Stimulated activated effector memory CD8-positive, alpha-beta T cell treated with anti-CD3 and anti-CD28 coated beads, Interleukin-12 subunit alpha, Interleukin-12 subunit beta, amount 100 ng/mL, for 72 hours (primary cell): ENCODE data around the gene ABRAXAS1.
"Not testable (repeated sequence)": the region's sequence is repeated elsewhere in the genome, so short reads cannot be mapped to it uniquely, and the experiment has no call there.

Source experiments
- ATAC-seq: fragments of 150-1000 bp; cut with Tn5 transposase; 2 replicates; pipeline ENCODE4 v1.10.0; 2021
- DNase-seq, 2 donors: peaks; one replicate each; pipeline ENCODE4 v3.0.0; 2021 to 2022; ENCODE audit warnings: low spot score in 2 of 2
- H3K27ac Mint-ChIP-seq: one replicate; pipeline ENCODE4 v1.8.0; 2022; ENCODE audit warnings: mild to moderate bottlenecking, mixed read lengths
- H3K36me3 Mint-ChIP-seq: one replicate; pipeline ENCODE4 v1.8.0; 2022; ENCODE audit warnings: mild to moderate bottlenecking, mixed read lengths
- H3K4me1 Mint-ChIP-seq: one replicate; pipeline ENCODE4 v1.8.0; 2022; ENCODE audit warnings: mixed read lengths
- H3K4me3 Mint-ChIP-seq: one replicate; pipeline ENCODE4 v1.8.0; 2022; ENCODE audit warnings: mild to moderate bottlenecking, mixed read lengths
- H3K9me3 Mint-ChIP-seq: one replicate; pipeline ENCODE4 v1.8.0; 2022; ENCODE audit warnings: mixed read lengths

Gene ABRAXAS1

GRCh38 chr4:83484500-83485461 is at the start of gene ABRAXAS1:
Gene ABRAXAS1 (minus strand): TSS chr4:83485100. CDS start chr4:83485072, 28 bp downstream.
- H3K4me3 Mint-ChIP-seq, result peak within 1 kb of the TSS; percentile 99
- ATAC-seq, result peak; percentile 95
- no peaks in the 10 kb centered on the region for H3K9me3 Mint-ChIP-seq
- H3K4me1 Mint-ChIP-seq, result peaks cover 18% of the 10 kb centered on the region
- peak; percentile 90 to 94 for DNase-seq
- peaks cover 13% of the 10 kb centered on the region for H3K36me3 Mint-ChIP-seq
- peak within 1 kb of the TSS; percentile 93 for H3K27ac Mint-ChIP-seq

GRCh38 chr4:83527671-83528070 is 42.8 kb upstream of the ABRAXAS1 start:
- DNase-seq (no peak), ATAC-seq (no peak)
- no peak overlapping the region for H3K4me3 Mint-ChIP-seq
- H3K9me3 Mint-ChIP-seq, result no peaks in the 10 kb centered on the region
- no peaks in the 10 kb centered on the region for H3K4me1 Mint-ChIP-seq
- H3K27ac Mint-ChIP-seq, result no peak overlapping the region
- no peaks in the 10 kb centered on the region for H3K36me3 Mint-ChIP-seq

GRCh38 chr4:83522239-83522638 is 37.3 kb upstream of the ABRAXAS1 start:
- no peak overlapping the region for H3K4me3 Mint-ChIP-seq
- DNase-seq (no peak), ATAC-seq (no peak)
- no peak overlapping the region for H3K27ac Mint-ChIP-seq
- no peaks in the 10 kb centered on the region for H3K9me3 Mint-ChIP-seq
- no peaks in the 10 kb centered on the region for H3K36me3 Mint-ChIP-seq
- no peaks in the 10 kb centered on the region for H3K4me1 Mint-ChIP-seq

GRCh38 chr4:83516042-83516772 is 31.3 kb upstream of the ABRAXAS1 start:
- no peak overlapping the region for H3K4me3 Mint-ChIP-seq
- H3K4me1 Mint-ChIP-seq, result no peaks in the 10 kb centered on the region
- DNase-seq (no peak), ATAC-seq (peak; percentile 44)
- no peak overlapping the region for H3K27ac Mint-ChIP-seq
- H3K36me3 Mint-ChIP-seq, result no peaks in the 10 kb centered on the region
- H3K9me3 Mint-ChIP-seq, result no peaks in the 10 kb centered on the region

GRCh38 chr4:83510442-83510841 is 25.5 kb upstream of the ABRAXAS1 start:
- Mint-ChIP-seq H3K4me3 (no peak overlapping the region), H3K27ac (no peak overlapping the region), H3K36me3 (no peaks in the 10 kb centered on the region), H3K4me1 (peaks cover 8% of the 10 kb centered on the region), H3K9me3 (no peaks in the 10 kb centered on the region)
- DNase-seq, result no peak
- no peak for ATAC-seq

GRCh38 chr4:83509156-83509585 is 24.3 kb upstream of the ABRAXAS1 start:
- H3K27ac Mint-ChIP-seq, result peak overlapping the region; percentile 55
- not testable (repeated sequence) for H3K9me3 Mint-ChIP-seq
- peak; percentile 69 for ATAC-seq

GRCh38 chr4:83504996-83505395 is 20.1 kb upstream of the ABRAXAS1 start:
- H3K27ac Mint-ChIP-seq, result no peak overlapping the region
- H3K36me3 Mint-ChIP-seq, result no peaks in the 10 kb centered on the region
- no peak overlapping the region for H3K4me3 Mint-ChIP-seq
- peaks cover 14% of the 10 kb centered on the region for H3K4me1 Mint-ChIP-seq
- no peak for ATAC-seq
- H3K9me3 Mint-ChIP-seq, result no peaks in the 10 kb centered on the region
- no peak for DNase-seq

More at GRCh38 chr4:83509156-83509585, 24.3 kb upstream of the ABRAXAS1 start:
- DNase-seq, result peak; percentile 48 to 79
- H3K4me3 Mint-ChIP-seq, H3K36me3 Mint-ChIP-seq: not testable (repeated sequence)
- peaks cover 14% of the 10 kb centered on the region for H3K4me1 Mint-ChIP-seq

GRCh38 chr4:83504503-83504902 is 19.6 kb upstream of the ABRAXAS1 start:
- Mint-ChIP-seq H3K9me3 (no peaks in the 10 kb centered on the region), H3K36me3 (no peaks in the 10 kb centered on the region), H3K4me3 (no peak overlapping the region), H3K4me1 (peaks cover 13% of the 10 kb centered on the region), H3K27ac (no peak overlapping the region)
- DNase-seq (no peak), ATAC-seq (no peak)

- Mint-ChIP-seq H3K36me3 (no peaks in the 10 kb centered on the region), H3K9me3 (no peaks in the 10 kb centered on the region), H3K4me1 (peaks cover 8% of the 10 kb centered on the region), H3K27ac (no peak overlapping the region), H3K4me3 (no peak overlapping the region)
- DNase-seq (no peak), ATAC-seq (no peak)
Observed at GRCh38 chr4:83503974-83504373, 19.1 kb upstream of the ABRAXAS1 start.

GRCh38 chr4:83501671-83502070 is 16.8 kb upstream of the ABRAXAS1 start:
- H3K27ac Mint-ChIP-seq, H3K36me3 Mint-ChIP-seq, ATAC-seq, H3K9me3 Mint-ChIP-seq, H3K4me3 Mint-ChIP-seq, H3K4me1 Mint-ChIP-seq, DNase-seq: not testable (repeated sequence)

- Mint-ChIP-seq H3K27ac (peak overlapping the region; percentile 38), H3K4me1 (no peaks in the 10 kb centered on the region), H3K36me3 (no peaks in the 10 kb centered on the region), H3K9me3 (no peaks in the 10 kb centered on the region), H3K4me3 (no peak overlapping the region)
- DNase-seq (no peak), ATAC-seq (no peak)
Observed at GRCh38 chr4:83498187-83498586, 13.3 kb upstream of the ABRAXAS1 start.

GRCh38 chr4:83496085-83496917 is 11.4 kb upstream of the ABRAXAS1 start:
- not testable (repeated sequence) for H3K9me3 Mint-ChIP-seq, ATAC-seq, H3K36me3 Mint-ChIP-seq, H3K27ac Mint-ChIP-seq, H3K4me3 Mint-ChIP-seq, DNase-seq, H3K4me1 Mint-ChIP-seq

GRCh38 chr4:83490876-83491450 is 6.1 kb upstream of the ABRAXAS1 start:
- Mint-ChIP-seq H3K4me3 (no peak overlapping the region), H3K27ac (no peak overlapping the region), H3K4me1 (no peaks in the 10 kb centered on the region), H3K9me3 (no peaks in the 10 kb centered on the region), H3K36me3 (no peaks in the 10 kb centered on the region)
- DNase-seq, result no peak
- no peak for ATAC-seq

- Mint-ChIP-seq H3K4me1 (peaks cover 6% of the 10 kb centered on the region), H3K36me3 (no peaks in the 10 kb centered on the region), H3K27ac (no peak overlapping the region), H3K9me3 (no peaks in the 10 kb centered on the region), H3K4me3 (no peak overlapping the region)
- ATAC-seq (no peak), DNase-seq (no peak)
Observed at GRCh38 chr4:83489711-83490326, 4.9 kb upstream of the ABRAXAS1 start.
